ENCODE measurements around the gene SYNPR.

Gene SYNPR

GRCh38 chr3:63390710-63391230 is 112.7 kb downstream of the SYNPR start:
- no peak for DNase-seq

GRCh38 chr3:63395960-63396359 is 117.9 kb downstream of the SYNPR start:
- DNase-seq = no peak

DNA sequence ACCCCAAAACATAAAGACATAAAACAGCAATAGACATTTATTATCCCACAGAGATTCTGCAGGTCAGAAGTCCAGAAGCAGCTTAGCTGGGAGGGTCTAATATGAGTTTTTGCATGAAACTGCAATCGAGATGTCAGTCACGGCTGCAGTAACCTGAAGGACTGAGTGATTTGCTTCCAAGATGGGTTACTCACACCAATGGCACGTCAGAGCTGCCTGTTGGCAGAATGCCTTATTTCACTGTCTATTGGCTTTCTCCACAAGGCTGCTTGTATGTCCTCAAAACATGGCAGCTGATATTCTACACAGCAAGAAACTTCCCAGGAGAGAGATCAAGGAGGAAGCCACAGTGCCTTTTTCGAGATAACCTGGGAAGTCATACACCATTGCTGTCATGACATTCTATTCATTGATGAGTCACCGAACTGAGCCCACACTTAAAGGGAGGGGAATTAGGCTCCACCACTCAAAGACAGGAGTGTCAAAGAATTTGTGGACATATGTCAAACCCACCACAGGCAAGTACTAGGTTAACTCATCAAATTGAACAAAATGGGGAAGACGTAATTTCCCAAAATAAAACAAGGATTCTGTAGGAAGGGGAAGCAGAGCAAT is 122.2 kb downstream of the SYNPR start:
- no peak for DNase-seq

DNA sequence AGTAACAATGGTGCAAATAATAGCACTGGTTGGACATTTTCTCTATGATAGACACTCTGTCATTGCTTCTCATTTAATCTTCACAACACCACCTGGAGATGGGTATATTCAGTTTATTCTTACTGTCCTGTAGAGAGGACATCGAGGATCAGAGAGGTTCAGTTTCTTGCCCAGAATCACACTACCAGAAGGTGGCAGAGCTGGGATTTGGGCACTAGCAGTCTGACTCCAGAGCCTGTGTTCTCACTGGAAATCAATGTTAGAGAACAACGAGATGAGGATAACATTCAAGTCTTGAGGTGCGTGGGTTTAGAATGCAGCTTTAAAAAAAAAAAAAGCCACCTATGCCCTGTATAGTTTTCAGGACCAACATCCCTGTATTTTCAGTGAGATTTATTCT is 127.8 kb downstream of the SYNPR start:
- no peak for DNase-seq

- no peak for DNase-seq
These were observed 135.4 kb downstream of the SYNPR start for GRCh38 chr3:63413523-63413922.

DNA sequence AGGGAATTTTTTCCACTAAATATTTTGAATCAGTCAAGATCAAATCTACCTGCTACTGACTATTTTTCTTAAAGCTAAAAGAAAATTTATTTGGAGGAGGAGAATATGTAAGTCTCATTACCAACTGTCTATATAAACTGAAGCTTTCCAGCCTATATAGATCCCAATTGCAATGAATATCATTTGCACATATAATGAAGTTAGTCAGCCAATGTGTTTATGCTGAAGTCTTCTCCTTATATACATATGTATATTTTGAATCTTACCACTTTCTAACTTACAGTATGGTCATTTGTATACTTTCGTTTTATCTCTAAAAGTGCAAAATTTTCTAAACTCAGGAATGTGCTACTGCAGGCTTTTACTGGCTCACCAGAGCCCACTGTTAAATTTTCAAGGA is 136.5 kb downstream of the SYNPR start:
- no peak for DNase-seq

GRCh38 chr3:63429905-63430304 is 151.8 kb downstream of the SYNPR start:
- DNase-seq = no peak

DNA sequence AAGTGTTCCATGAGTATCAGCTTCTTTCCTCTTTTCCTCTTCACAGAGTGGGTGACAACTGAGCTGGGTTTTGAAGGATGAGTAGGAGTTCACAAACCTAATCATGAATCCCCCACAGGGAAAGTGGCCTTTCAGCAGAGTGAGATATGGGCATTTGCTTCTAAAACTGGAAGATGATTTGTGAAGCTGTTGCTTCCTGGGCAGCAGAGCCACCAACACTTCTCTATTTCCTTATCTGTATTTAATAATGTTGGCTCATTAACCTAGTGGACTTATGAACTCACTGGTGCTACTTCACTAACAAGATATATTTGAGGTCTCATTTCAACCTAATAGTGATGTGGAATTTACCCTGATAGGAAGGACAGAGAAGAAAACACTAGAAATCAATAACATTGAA is 152.8 kb downstream of the SYNPR start:
- no peak for DNase-seq

GRCh38 chr3:63437858-63438257 is 159.8 kb downstream of the SYNPR start:
- no peak for DNase-seq

- DNase-seq = no peak
These were observed 160.8 kb downstream of the SYNPR start for GRCh38 chr3:63438826-63439371.

GRCh38 chr3:63441262-63441661 is 163.2 kb downstream of the SYNPR start:
- DNase-seq = no peak

DNA sequence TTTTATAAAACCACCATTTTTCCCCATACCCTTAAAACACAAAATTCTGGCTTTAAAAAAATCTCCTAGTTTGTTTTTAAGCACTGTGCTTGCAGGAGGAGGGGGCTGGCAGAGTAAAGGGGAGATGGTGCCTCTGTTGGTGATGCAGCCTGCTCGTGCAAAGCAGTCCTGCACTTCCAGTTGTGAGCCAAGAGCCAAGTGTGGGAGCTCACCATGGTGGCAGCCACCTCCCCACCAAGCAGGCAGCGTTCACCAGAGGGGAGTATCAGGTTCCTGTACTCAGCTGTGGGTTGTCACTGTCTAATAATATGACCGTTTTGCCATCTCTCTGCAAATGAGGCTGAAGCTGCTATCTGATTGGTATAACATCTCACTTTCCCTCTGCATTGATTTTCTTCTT is 164.8 kb downstream of the SYNPR start:
- no peak for DNase-seq

DNA sequence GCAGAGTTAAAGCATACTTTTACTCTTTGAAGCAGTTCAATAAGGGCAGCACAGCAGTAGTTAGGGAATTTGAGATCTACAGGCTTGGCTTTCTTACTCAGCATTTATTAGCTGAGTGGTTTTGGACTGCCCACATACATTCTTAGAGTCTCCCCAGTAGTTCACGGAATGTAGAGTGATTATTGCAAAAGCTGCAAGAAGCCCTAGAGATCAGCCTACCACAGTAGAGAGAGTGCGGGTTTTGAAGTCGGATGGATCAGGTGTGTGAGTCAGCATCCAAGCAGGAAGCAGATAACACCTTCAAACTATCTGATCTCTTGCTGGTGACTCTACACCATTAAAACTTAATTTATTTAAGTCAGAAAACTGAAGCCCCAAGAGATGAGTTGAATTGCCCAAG is 171.9 kb downstream of the SYNPR start:
- DNase-seq = no peak

DNA sequence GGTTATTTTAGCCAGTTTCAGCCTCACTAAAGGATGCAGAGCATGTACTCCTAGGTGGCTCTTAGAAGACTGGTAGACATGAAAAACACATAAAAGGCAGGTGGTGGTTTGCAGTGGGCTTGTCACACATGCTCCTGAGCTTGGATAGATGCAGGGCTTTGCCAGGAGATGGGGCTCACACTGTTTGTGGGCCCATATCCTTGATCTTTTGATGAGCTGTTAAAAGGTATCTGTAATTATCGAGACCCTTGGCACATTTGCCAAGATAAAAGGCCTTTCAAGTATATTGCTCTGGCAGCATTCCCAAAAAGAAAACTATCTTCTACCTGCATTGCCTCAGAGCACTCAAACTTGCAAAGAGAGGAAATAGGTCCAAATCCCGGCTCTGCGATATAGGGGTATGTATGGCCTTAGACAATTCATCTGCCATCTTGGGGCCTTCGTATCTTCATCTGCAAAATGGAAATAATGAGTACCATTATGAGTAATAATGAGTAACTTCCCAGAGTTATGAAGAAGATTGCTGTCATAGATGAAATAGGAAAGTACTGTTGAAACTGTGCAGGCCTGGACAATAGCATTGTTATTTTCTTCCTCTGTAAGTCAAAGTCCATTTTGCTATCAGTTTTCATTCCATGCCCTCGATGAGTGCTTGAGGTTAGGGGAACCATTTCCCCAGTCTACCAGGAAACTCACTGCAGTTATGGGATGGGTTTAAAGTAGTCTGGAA is 172.7 kb downstream of the SYNPR start:
- DNase-seq = no peak

DNA sequence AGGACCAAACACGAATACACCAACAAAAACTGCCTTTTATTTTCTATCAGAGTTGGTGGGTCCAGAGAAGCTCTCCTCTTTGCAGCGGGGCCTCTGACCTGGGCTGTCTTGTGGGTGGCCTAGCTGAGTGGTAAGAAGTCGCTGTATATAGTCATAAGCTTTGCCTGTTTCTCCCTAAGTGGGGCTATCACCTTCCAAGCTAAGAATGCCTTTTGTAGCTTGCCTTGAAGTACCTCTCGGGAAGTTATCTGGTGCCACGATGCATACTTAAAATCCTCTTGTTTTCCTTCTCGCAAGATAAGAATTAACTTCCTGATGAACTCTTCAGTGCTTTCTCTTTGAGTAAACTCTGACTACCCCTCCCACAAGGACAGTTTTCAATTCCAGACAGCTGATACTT is 178.8 kb downstream of the SYNPR start:
- DNase-seq = no peak

GRCh38 chr3:63458405-63458804 is 180.3 kb downstream of the SYNPR start:
- no peak for DNase-seq

DNA sequence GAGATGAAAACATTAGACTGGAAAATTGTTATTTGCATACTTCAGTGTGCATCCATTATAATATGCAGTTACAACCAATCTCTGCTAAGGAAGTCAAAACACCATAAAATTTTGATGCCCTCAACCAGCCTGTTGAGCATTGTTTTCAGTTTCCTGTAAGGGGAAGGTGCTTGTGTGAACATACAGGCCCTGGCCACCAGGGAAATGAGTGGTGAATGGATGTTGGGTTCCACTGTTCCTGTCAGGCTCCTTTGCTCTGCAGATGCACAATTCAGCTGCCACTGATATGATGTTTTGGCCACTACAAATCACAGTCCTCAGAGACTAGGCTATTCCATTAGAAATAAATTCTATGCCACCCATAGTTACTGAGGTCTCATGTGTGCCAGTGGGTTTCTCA is 184.6 kb downstream of the SYNPR start:
- DNase-seq = no peak

- peak; percentile 12 for DNase-seq
These were observed 189.3 kb downstream of the SYNPR start for GRCh38 chr3:63467392-63467791.

DNA sequence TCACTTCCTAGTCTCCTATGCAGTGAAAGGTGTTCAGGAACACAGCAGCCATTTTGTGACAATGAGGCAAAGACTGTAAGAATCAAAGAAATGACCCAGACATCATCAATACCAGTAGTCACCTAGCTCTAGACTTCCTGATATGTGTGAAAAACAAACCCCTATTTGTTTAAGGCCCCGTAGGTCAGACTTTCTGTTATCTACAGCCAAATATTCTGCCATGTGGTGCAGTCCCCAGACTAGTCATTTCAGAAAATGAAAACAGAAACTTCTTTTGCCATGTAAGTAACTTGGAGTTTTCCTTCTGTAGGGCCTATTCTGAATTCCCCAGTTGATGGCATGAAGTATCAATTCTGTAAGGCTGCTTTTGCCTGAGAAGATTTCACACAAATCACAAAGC is 192.6 kb downstream of the SYNPR start:
- no peak for DNase-seq

DNA sequence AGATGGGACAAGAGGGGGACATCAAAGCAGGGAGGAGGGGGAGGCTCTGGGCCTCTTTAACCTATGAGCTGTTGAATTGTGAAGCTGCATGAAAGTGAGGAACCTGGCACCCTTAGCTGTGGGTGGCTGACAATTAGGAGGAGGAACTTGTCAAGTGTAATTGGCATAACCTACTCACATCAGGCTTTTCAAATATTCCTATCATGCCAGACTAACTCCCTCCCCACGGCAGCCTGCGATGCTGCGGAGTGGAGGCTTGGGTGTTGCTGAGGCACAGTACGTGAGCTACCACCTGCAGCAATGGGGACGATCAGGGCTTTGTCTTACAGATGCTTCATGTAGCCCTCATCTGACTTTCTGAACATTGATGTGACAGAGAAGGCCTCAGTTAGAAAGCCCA is 193.7 kb downstream of the SYNPR start:
- DNase-seq = no peak

DNA sequence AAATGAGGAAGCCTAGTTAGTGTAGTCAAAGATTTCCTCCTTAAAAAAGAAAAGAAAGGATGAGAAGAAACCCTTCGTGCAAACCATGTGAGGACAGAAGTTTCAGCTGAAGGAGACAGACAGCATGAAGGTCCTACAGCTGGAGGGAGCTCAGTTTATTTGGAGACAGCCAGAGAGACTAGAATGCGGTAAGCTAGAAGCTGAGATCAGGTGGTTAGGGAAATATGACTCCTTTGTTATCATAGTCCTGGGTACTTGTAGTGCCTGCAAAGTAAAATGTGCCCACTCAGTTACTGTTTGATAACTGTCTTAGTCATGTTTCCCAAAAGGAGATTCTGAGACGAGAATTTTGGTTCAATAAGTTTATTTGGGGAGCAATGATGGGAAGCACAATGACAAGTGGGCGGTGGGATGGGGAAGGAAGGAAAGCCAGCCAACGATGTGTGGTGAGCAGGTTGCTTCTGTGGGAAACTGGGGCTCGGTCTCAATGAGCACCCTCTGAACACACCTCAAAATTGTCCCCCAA is 195.6 kb downstream of the SYNPR start:
- DNase-seq = no peak

DNA sequence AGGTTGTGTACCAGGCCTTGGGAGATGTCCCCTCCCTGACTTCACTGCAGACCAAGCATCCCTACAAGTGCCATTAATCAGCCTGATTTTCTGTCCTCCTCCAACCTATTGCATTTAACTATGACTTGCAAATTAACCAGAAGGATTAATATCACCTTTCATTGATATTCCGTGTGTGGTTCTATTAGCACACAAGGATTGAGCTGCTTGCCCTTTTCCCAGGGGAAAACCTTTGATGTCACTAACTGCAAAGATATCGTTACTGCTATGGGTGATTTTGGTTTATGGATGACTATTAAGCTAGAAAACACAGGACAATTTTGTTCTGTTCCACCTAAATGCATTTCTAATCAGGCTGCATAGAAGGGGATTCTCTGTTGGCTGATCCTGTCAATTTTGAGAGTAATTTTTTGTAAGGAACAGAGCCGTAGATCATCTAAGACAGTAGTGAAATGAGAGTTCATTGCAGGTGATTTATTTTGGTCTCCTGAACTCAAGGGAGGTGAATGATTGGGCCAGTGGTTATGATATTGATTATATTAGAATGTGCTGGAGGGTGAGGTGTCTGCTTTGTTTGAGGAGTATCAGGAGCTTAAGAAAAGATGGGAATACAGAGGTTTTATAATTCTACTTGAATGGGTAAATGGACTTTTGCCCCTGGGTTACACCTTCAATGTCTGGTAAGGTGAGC is 196.9 kb downstream of the SYNPR start:
- no peak for DNase-seq

DNA sequence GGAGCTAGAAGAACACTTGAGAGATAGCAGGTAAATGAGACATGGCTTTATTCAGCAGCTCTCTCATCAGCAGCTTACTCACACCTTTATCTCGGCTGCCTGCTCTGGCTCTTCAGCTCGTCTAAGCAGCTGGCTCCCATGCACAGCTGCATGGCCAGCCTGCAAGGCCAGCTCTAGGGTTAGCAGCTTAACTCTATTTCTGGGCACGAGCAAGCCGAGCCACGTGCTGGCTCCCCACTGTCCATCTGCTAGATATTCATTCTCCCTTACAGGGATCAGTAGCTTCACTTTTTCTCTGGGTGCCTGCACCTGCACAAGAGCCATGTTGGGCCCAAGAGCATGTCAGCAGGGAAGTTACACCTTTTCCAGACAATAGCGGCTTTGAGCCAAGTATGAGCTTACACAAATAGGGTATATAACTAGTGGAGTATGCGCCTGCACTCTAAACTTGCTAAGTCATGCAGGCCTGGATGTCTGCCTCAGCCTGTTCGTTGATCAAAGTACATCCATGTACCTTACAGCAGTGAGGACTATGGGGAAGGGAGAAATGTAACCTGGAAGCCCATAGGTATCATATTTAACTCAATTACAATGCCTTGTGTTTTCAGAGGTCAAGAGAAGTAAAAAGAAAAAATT is 199.5 kb downstream of the SYNPR start:
- DNase-seq = no peak

Data from NCI-H2029 (cell line).